ENCODE results near the gene HPCAL1.

DNA sequence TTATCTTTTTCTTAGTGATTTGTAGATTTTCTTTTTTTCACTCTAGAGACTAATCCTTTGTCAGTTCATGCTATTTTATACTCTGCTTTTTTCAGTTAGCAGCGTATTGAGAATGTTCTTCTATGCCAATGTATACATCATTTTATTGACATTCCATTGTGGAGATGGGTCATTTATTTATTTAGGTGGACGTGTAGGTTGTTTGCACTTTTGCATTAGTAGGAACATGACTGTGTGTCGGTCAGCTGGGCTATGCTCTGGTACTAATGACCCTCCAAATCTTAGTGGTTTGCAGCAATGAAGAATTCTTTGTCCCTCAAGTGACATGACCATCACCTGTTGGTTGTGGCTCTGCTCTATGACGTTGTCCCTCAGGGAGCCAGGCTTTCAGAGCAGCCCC, 33.6 kb downstream of the HPCAL1 start:
- TF ChIP-seq, protein P1, sequence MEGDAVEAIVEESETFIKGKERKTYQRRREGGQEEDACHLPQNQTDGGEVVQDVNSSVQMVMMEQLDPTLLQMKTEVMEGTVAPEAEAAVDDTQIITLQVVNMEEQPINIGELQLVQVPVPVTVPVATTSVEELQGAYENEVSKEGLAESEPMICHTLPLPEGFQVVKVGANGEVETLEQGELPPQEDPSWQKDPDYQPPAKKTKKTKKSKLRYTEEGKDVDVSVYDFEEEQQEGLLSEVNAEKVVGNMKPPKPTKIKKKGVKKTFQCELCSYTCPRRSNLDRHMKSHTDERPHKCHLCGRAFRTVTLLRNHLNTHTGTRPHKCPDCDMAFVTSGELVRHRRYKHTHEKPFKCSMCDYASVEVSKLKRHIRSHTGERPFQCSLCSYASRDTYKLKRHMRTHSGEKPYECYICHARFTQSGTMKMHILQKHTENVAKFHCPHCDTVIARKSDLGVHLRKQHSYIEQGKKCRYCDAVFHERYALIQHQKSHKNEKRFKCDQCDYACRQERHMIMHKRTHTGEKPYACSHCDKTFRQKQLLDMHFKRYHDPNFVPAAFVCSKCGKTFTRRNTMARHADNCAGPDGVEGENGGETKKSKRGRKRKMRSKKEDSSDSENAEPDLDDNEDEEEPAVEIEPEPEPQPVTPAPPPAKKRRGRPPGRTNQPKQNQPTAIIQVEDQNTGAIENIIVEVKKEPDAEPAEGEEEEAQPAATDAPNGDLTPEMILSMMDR (conservative IDR thresholded peaks at IDR 0.05; ENCODE audit: low read depth, low read length), result no peak
- TF ChIP-seq EZH2 (IDR thresholded peaks at IDR 0.05; ENCODE audit: low read length, unreplicated experiment) (no peak), EZH2phosphoT487 (IDR thresholded peaks at IDR 0.05; ENCODE audit: borderline replicate concordance, low read length) (no peak)
